ENCODE results near the gene ZFAND4. TPM values are rescaled to one million over a fixed set of nuclear protein-coding genes. Genes with fewer than 3 reads are reported as not detected.

ZFAND4 gene
- total and polyA plus RNA-seq, 2 donors (not counting 3 experiments of a cell fraction or from before 2014, with no cell fraction given) = 1.5 to 7.8 TPM

DNA sequence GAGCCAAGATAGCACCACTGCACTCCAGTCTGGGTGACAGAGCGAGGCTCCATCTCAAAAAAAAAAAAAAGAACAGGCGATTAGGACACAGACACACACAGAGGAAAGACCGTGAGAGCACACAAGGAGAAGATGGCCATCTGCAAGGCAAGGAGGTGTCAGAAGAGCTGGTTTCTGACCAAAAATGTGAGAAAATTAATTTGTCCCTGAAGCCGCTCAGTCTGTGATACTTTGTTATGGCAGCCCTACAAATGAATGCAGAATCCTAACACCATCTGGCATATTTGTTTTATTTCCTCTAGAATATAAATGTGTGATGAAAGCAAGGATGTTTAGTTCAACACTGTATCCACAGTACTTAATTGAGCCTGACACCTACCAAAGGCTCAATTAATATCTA, 69.7 kb downstream of the ZFAND4 start:
- Histone ChIP-seq H4K20me1 (replicated peaks; ENCODE audit: control insufficient read depth, extremely low read depth, insufficient read depth, low read length) (no peaks in the 10 kb centered on the region), H3K27ac (ENCODE audit: insufficient read depth, low read depth, low read length) (no peak overlapping the region), H3K9me1 (replicated peaks; ENCODE audit: control insufficient read depth, extremely low read depth, insufficient read depth, low read length) (peaks cover 2% of the 10 kb centered on the region), H2AFZ (ENCODE audit: low read depth, low read length) (no peak overlapping the region), H3K4me2 (ENCODE audit: insufficient read depth, low read length) (no peak overlapping the region), H3K4me1 (ENCODE audit: control insufficient read depth, extremely low read depth, insufficient read depth, low read length) (no peaks in the 10 kb centered on the region), H3K79me2 (ENCODE audit: control insufficient read depth, insufficient read depth, low read length) (no peaks in the 10 kb centered on the region), H3K36me3 (ENCODE audit: control insufficient read depth in 2 of 2, extremely low read depth in 1 of 2, insufficient read depth in 2 of 2, low read length in 2 of 2) (no peaks in the 10 kb centered on the region), H3K9ac (replicated peaks; ENCODE audit: extremely low read depth, insufficient read depth, low read length) (no peak overlapping the region), H3K4me3 (replicated peaks in 1 of 3; ENCODE audit: insufficient read depth in 1 of 3, low read depth in 1 of 3, low read length in 3 of 3) (no peak overlapping the region), H3K27me3 (ENCODE audit: control insufficient read depth in 2 of 2, insufficient read depth in 2 of 2, low read length in 2 of 2) (peaks cover 16 to 17% of the 10 kb centered on the region in 2 experiments), H3K9me3 (replicated peaks; ENCODE audit: control insufficient read depth, insufficient read depth, low read length) (no peaks in the 10 kb centered on the region)
- FAIRE-seq = no peak
- dilution Hi-C loops (cut with MboI; ENCODE audit: extremely low pct_ligation_motif_present, low sequenced_read_pairs) (no loop called here), intact Hi-C loops (cut with micrococcal nuclease) (no loop called here)
- no peak for DNase-seq (ENCODE audit: low read depth, low spot score)
- no TSS peak for BruUV-seq (replicated peaks)
- CTCF ChIA-PET = no interaction called here
- no peak for TF ChIP-seq FOS (IDR thresholded peaks at IDR 0.05; ENCODE audit: borderline replicate concordance, insufficient read depth, low read length)
- TF ChIP-seq MYC (IDR thresholded peaks at IDR 0.05; ENCODE audit: low read depth, low read length) = no peak
- TF ChIP-seq, protein P1, sequence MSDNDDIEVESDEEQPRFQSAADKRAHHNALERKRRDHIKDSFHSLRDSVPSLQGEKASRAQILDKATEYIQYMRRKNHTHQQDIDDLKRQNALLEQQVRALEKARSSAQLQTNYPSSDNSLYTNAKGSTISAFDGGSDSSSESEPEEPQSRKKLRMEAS (IDR thresholded peaks at IDR 0.05; ENCODE audit: insufficient read depth, insufficient read length) = no peak
- no peak for TF ChIP-seq JUN (IDR thresholded peaks at IDR 0.05; ENCODE audit: borderline replicate concordance, insufficient read depth, insufficient read length, low read depth)
- no peak for TF ChIP-seq GATA2 (IDR thresholded peaks at IDR 0.05; ENCODE audit: insufficient read depth, insufficient read length, low read depth, low read length)
- no peak for TF ChIP-seq EZH2 (IDR thresholded peaks at IDR 0.05; ENCODE audit: borderline replicate concordance, low read depth, low read length, severe bottlenecking)
- no peak for TF ChIP-seq POLR2A (IDR thresholded peaks at IDR 0.05; ENCODE audit: low read depth, low read length)
- POLR2A ChIA-PET = no interaction called here

DNA sequence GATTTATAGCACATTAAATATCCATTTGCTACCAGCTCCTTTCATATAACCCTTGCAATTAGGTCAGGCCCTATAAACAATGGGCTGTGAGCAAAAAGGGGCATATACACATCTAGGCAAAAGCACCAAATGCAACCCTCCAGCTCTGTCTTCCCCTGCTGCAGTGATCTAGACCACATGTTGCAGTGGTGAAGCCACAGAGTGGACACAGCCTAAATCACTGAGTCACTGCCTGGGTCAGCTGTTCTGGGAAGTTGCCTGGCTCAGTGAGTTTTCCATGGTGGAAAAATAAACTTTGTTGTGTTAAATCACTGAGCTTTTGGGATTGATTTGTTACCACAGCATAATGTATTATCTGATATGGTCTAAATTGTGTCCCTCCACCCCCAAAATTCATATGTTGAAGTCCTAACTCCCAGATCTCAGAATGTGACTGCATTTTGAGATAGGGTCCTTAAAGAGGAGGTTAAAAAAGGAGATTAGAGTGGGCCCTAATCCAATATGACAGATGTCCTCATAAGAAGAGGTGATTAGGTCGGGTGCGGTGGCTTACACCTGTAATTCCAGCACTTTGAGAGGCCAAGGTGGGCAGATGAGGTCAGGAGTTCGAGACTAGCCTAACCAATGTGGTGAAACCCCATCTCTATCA, 70.4 kb downstream of the ZFAND4 start:
- TF ChIP-seq FOS (IDR thresholded peaks at IDR 0.05; ENCODE audit: borderline replicate concordance, insufficient read depth, low read length) (no peak), EZH2 (IDR thresholded peaks at IDR 0.05; ENCODE audit: borderline replicate concordance, low read depth, low read length, severe bottlenecking) (no peak), MYC (IDR thresholded peaks at IDR 0.05; ENCODE audit: low read depth, low read length) (no peak), POLR2A (IDR thresholded peaks at IDR 0.05; ENCODE audit: low read depth, low read length) (no peak), JUN (IDR thresholded peaks at IDR 0.05; ENCODE audit: borderline replicate concordance, insufficient read depth, insufficient read length, low read depth) (no peak), POLR2AphosphoS5 (IDR thresholded peaks at IDR 0.05; ENCODE audit: insufficient read depth, low read depth, low read length) (no peak), GATA2 (IDR thresholded peaks at IDR 0.05; ENCODE audit: insufficient read depth, insufficient read length, low read depth, low read length) (no peak)
- TF ChIP-seq, protein P2, sequence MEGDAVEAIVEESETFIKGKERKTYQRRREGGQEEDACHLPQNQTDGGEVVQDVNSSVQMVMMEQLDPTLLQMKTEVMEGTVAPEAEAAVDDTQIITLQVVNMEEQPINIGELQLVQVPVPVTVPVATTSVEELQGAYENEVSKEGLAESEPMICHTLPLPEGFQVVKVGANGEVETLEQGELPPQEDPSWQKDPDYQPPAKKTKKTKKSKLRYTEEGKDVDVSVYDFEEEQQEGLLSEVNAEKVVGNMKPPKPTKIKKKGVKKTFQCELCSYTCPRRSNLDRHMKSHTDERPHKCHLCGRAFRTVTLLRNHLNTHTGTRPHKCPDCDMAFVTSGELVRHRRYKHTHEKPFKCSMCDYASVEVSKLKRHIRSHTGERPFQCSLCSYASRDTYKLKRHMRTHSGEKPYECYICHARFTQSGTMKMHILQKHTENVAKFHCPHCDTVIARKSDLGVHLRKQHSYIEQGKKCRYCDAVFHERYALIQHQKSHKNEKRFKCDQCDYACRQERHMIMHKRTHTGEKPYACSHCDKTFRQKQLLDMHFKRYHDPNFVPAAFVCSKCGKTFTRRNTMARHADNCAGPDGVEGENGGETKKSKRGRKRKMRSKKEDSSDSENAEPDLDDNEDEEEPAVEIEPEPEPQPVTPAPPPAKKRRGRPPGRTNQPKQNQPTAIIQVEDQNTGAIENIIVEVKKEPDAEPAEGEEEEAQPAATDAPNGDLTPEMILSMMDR (IDR thresholded peaks at IDR 0.05; ENCODE audit: extremely low read depth in 1 of 2, insufficient read depth in 1 of 2, low read depth in 1 of 2, low read length in 2 of 2) = no peak
- TF ChIP-seq, protein P1 (IDR thresholded peaks at IDR 0.05; ENCODE audit: insufficient read depth, insufficient read length) = no peak
- POLR2A ChIA-PET = no interaction called here

More for the DNA sequence above, 70.4 kb downstream of the ZFAND4 start:
- Histone ChIP-seq H3K27ac (ENCODE audit: insufficient read depth, low read depth, low read length) (no peak overlapping the region), H3K27me3 (ENCODE audit: control insufficient read depth in 2 of 2, insufficient read depth in 2 of 2, low read length in 2 of 2) (peaks cover 16 to 19% of the 10 kb centered on the region in 2 experiments), H3K36me3 (ENCODE audit: control insufficient read depth in 2 of 2, extremely low read depth in 1 of 2, insufficient read depth in 2 of 2, low read length in 2 of 2) (no peaks in the 10 kb centered on the region), H3K9me1 (replicated peaks; ENCODE audit: control insufficient read depth, extremely low read depth, insufficient read depth, low read length) (peaks cover 2% of the 10 kb centered on the region), H3K9me3 (replicated peaks; ENCODE audit: control insufficient read depth, insufficient read depth, low read length) (no peaks in the 10 kb centered on the region), H3K4me2 (ENCODE audit: insufficient read depth, low read length) (no peak overlapping the region), H3K79me2 (ENCODE audit: control insufficient read depth, insufficient read depth, low read length) (no peaks in the 10 kb centered on the region), H4K20me1 (replicated peaks; ENCODE audit: control insufficient read depth, extremely low read depth, insufficient read depth, low read length) (no peaks in the 10 kb centered on the region), H2AFZ (ENCODE audit: low read depth, low read length) (no peak overlapping the region), H3K9ac (replicated peaks; ENCODE audit: extremely low read depth, insufficient read depth, low read length) (no peak overlapping the region), H3K4me3 (replicated peaks in 1 of 3; ENCODE audit: insufficient read depth in 1 of 3, low read depth in 1 of 3, low read length in 3 of 3) (no peak overlapping the region), H3K4me1 (ENCODE audit: control insufficient read depth, extremely low read depth, insufficient read depth, low read length) (no peaks in the 10 kb centered on the region)
- dilution Hi-C loops (cut with MboI; ENCODE audit: extremely low pct_ligation_motif_present, low sequenced_read_pairs) (no loop called here), intact Hi-C loops (cut with micrococcal nuclease) (no loop called here)
- FAIRE-seq (no peak), DNase-seq (ENCODE audit: low read depth, low spot score) (no peak)
- CTCF ChIA-PET = interaction anchor here (0.5 to 1.2 kb wide), 4 partner anchors 8 to 137 kb away, joined by 3 to 5 read pairs (median 4); no protein-coding TSS in a partner anchor
- no TSS peak for BruUV-seq (replicated peaks)
